GM19240 (cell line): ENCODE results near the gene SLC6A19.
"Not testable (repeated sequence)": the region's sequence is repeated elsewhere in the genome, so short reads cannot be mapped to it uniquely, and the experiment has no call there.

Source experiments
- DNase-seq: peaks from one replicate; pipeline ENCODE4 v3.0.0; 2011; ENCODE audit warnings: low spot score; ENCODE audit not compliant: insufficient read length

SLC6A19 gene

DNA sequence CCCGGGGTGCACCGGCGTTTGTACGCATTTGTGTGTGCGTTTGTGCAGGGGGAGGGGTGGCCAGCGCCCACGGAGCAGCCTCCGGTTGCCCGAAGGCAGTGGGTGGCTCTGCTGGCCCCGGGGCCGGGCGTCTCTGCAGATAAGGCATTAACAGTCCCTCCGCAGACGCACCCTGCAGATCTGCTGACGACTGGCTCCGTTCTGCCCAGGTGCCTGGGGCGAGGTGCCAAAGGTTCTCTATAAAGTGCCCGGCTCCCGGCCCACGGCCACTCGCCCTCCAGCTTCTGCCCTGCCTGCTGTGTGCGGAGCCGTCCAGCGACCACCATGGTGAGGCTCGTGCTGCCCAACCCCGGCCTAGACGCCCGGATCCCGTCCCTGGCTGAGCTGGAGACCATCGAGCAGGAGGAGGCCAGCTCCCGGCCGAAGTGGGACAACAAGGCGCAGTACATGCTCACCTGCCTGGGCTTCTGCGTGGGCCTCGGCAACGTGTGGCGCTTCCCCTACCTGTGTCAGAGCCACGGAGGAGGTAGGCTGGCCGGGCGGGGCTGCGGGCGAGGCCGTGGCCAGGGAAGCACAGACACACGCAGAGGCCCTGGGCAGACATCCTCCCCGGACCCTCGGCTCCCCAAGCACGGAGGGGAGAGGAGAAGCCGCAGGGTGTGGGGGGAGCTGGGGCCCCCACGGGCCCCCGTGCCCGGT lies at the start of gene SLC6A19:
Gene SLC6A19 (plus strand): TSS at position 269 of the 699 bp plus-strand sequence. CDS start 56 bp downstream, at position 325.
- DNase-seq: no peak

- no peak for DNase-seq
These were observed 49.2 kb upstream of the SLC6A19 start for GRCh38 chr5:1152156-1152555.

DNA sequence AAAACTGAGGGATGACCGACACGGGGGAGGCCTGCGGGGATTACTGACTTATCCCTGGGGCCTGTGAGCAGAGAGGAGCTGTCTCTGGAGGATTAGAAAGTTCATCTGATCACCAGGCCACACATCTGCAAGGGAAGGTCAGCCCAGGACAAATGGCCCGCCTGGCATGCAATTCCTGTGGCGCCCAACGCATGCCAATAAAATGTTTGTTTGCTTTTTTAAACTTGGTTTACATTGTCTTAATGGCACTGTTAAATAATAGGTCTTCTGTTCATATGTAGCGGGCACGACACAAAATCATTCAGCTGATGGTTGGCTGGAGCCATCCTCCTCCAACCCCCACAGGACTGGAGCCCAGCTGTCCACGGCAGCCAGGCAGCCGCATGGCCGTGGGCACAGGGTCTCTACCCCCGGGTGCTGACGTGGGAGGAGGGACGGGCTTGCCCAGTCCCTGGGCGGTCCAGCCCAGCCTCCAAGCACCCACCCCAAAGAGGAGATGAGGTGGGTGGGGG lies 48.6 kb upstream of the SLC6A19 start:
- DNase-seq: no peak

- no peak for DNase-seq
These were observed 48.0 kb upstream of the SLC6A19 start for GRCh38 chr5:1153428-1153827.

DNA sequence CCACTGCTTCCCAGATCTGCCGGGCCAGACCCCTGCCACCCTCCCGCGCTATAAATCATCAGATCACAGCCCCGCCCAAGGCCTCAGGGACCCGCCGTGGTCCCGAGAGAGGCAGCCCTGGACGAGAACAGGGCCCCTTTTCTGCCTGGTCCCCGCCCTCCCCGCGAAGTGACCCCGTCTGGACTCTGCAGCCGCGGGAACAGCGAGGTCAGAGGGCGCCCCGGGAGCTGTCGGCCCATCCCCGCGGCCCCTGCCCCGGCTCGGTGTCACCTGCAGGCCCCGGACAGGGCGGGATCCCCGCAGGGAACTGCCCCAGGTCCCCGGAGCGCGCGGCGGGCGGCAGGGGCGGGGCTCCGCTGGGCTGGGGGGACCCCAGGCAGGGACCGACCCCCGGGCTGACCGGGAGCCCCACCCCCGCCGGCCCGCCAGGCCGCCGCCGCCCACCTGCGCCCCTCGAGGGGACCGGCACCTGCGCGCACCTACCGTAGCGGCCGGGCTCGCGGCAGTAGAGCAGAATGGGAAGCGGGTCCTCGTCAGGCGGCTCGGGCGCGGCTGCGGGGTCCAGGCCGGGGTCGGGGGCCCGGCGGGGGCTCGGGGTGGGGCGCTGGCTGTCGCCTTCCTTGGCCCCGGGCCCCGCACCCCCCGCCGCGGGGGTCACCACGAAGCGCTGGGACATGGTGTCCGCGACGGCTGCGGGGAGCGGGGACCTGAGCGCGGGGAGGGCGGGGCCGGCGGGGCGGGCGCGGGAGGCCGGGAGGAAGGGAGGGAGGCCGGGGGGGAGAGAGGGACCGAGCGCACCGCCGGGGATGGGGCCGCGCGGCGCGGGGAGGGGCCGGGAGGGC lies 46.0 kb upstream of the SLC6A19 start:
- DNase-seq: no peak

DNA sequence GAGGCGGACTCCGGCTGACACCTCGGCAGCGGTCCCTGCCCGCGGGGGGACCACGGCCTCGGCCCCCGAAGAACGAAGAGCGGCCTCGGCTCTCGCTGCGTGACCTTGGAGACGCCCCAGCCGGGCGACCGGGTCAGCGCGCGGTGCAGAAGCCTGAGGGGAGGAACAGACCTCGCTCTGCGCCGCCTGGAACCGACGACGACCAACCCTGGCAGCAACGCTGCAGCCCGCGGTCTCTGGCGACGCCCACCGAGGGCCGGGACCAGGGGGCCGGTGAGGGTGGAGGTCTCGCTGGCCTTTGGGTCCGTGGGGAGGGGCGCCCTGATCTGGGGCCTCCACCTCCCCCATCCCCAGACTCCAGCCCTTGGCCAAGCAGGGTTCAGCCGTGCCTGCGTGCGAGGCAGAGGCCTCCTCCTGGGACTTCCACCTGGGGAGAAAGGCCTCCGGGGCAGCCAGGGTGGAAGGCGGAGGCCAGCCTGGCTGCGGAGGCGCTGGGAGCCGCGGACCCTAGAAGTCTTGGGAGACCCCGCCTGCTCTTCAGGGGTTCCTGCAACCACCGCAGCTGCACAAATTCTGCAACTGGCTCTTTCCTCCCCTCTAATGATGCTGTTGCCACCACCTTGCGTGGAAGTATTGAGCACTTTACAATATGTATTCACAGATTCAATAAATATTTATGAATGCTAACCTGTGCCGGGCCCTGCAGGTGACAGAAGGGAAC lies 45.2 kb upstream of the SLC6A19 start:
- DNase-seq: no peak

DNA sequence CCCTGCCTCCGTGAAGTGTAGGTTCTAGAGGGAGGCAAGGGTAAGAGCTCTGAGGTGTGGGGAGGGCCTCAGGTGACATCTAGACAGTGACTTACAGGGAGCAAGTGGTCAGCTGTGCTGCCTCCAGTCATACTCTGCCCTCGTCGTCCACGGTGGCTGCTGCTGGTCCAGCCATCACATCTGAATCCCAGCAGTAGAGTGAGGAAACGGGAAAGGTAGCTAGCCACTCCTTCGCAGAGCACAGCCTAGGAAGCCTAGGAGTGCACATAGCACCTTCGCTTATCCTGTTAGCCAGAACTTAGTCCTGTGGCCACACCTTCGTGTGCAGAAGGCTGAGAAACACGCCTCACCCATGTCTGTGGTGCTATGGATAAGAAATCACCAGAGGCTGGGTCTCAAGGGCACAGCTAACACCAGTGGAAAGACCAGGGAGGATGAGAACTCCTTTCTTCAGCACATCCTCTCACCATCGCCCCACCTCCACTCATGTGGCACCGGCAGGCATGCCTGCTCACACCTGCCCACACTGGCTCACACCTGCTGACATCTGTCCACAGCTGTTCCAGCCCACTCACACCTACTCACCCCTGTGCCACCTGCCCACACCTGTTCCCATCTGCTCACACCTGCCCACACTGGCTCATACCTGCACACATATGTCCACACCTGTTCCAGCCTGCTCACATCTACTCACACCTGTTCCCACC lies 44.5 kb upstream of the SLC6A19 start:
- no peak for DNase-seq

- DNase-seq: not testable (repeated sequence)
These were observed 43.9 kb upstream of the SLC6A19 start for GRCh38 chr5:1157461-1157986.

DNA sequence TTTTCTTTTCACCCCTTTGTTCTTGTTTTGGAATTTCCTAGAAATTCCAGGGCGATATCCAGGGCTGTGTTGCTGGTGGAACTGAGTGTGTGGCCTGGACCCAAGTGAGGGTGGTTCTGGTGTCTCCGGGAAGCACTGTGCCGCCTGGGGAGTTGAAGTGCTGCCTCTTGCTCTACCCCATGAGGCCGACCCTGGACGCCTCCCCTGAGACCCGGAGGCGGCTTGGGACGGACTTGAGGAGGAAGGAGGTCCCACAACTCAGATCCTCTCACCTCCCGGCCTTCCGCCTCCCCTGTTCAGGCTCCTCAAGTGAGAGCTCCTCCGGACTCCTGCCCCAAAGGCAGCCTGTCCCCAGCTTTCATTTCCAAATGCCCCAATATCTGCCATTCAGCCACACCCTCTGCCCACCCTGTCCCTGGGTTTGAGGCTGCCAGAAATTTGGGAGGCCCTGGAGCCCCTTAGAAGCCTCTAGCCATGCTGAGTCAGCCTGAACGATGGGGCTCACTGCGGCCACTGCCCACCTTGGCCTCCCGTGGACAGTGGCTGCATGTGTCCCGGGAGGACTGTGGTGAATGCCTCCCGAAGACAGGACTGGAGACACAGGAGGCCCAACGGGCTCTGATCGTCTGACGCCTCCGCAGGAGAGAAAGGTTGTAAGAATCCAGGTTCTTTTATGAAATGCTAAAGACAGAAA lies 42.6 kb upstream of the SLC6A19 start:
- no peak for DNase-seq

GRCh38 chr5:1159341-1159675 lies 42.1 kb upstream of the SLC6A19 start:
- DNase-seq: no peak

DNA sequence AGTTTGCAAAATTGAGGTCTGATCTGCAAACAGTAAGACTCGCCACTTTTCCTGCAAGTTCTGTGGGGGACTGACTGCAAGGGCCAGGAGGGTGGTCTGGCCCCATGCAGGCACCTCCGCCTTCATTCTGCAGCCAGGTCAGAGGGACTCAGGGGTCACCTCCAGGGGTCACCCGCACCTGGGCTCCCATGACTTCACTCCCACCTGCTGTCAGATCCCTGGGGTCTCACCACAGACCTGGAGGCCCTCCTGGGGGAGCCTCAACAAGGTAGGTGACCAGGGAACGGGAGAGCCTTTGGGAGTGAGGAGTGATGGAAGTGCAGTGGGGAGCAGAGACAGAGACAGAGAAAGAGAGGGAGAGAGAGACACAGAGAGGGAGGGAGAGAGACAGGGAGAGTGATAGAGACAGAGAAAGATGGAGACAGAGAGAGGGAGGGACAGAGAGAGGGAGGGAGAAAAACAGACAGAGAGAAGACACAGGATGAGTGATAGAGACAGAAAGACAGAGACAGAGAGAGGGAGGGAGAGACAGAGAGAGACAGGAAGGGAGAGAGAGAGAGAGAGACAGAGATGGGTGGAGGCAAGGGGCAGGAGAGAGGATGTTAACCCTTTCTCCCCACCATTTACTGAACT lies 41.5 kb upstream of the SLC6A19 start:
- DNase-seq: no peak

DNA sequence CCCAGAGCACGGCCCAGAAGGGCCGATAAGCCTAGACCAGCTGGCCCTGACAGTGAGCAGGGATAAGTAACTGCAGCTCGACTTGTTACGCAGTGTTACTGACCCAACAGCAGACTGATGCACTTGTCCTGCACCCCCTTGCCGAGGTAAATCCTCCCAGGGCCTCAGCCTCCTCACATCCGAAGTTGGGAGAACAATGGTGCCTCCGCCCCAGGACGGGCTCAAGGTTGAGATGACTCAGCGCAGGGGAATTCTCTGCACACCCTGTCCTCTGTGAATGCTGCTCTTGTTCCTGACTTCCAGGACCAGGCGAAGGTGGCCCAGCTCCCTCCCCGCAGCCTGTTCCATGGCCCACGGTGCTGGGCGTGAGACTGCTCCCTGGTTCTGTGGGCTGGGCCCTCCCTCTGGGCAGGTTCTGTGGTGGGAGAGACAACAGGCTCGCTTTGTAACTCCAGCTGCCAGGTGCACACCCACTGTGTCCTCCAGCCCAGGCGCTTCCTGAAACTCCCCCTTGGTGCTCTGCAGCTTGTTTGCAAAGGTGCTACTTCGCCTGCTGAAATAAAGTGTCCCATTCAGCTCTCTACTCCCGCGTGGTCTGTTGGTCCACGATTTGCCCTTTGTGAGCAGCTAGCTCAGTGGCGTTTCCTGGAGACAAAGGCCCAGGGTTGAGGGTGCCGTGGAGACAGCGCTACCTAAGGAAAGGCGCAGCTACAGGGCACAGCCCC lies 40.1 kb upstream of the SLC6A19 start:
- no peak for DNase-seq

GRCh38 chr5:1161833-1162229 lies 39.6 kb upstream of the SLC6A19 start:
- no peak for DNase-seq

DNA sequence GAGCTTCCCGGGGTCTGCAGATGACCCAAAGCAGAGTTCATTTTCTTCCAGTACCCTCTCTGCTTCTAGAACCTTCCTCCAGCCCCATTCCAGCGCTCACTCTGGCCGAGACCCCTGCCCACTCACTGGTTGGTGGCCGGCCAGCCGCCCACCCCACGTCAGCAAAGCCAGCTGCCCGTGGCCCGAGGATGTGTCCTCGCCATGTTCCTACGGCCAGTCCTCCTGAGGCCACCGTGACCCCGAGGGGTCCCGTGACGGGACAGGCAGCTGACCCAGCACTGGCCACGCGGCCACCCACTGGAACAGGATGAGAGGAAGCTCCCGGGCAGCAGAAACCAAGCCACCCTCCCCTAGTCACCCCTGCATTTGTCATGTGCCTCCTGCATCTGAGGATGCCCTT lies 39.1 kb upstream of the SLC6A19 start:
- DNase-seq: no peak

DNA sequence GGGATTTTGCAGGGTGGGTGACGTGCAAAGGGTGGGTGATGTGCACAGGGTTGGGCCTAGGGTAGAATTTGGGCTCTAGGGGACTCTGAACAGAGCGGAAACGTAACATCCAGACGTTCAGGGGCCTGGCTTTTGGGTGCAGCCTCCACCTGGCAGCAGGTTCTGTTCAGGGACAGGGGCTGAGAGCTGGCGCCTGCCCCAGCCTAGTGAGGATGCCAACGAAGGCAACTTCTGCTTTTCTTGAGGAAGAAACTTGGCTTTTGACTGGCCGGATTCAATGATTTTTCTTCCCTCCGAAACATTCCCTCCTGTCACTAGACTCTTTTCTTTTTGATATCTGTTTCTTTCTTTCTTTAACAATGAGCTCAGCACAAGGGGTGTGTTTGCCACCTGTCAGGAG lies 38.6 kb upstream of the SLC6A19 start:
- no peak for DNase-seq

- no peak for DNase-seq
These were observed 38.0 kb upstream of the SLC6A19 start for GRCh38 chr5:1163366-1163765.

DNA sequence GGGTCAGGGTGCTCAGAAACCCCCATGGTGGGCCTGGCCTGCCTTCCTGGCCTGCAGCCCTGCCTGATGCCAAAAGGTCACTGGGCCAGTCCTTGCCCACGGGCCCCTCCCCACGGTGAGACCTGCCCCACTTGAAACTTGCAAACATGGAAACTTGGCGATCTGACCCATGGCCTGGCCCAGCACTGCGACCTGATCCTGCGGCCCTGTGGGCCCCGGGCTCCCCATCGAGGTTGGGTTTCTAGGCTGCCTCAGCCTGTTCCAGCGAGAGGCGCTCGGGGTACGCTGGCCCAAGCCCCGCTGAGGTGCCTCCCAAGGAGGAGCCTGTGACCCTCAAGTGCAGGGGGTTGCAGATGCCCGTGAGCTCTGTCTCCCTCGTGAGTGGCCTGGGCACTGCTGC lies 37.5 kb upstream of the SLC6A19 start:
- no peak for DNase-seq

DNA sequence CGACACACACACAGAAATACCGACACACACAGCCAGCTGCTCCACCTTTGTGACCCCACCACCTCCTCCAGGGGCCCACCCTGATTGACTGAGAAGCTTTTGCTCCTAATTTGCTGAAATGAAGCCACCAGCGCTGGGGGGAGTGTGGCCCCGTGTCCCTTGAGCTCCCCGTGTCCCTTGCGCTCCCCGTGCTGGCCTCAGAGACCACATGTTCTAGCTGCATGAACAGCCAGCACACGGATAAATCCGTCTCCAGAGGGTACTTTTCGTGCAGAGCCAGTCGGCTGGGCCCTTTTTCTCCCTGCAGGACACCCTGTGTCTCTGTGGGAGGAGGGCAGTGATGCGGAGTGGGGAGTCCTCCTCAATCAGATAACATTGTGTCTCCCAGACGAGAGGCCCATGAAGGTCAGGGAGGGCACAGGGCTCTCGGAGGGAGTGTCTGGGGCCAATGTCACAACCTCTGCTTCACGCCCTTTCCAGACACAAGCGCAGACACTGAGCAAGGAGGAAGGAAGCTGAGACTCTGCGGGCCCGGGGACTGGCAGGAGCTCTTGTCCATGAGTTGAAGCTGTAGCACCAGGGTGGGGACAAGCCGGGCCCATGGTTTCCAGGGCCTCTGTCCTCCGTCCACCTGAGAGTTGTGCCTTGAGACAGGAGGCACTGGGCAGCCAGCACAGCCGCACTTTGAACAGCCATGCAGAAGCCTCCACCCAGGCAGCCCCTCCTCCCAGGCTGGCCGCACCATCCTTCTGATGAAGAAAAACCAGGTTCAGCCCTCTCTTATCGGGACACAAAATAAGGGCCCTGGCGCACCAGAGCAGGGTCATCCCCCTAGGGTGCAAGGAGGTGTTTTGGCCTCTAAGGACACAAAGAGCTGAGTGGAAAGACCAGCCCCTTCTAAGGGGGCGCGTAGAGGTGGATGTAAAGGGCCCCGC lies 36.4 kb upstream of the SLC6A19 start:
- no peak for DNase-seq
